ENCODE measurements around the gene HOXB3.

DNA sequence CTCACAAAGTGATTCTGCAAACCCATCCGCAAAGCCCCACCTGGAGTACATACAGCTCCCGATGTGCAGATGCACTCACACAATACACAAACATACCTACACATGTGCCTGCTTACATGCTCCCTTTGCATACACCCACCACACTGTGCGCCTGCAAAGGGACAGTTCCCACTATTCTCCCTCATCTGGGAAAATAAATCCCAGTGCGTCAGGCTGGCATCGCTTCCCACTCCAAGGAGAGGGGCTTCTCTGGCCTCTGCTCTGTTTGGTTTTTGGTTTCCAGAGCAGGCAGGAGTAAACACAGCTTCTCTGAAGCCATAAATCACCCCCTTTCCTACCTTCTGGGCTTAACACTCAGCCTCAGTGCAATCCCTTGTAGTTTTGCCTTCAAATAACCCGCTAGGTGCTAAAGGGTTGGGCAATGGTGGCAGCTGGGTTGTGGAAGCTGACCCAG, 26.6 kb downstream of the HOXB3 start:
- TF ChIP-seq POLR2A (IDR thresholded peaks at IDR 0.05): no peak
- TF ChIP-seq, protein P1, sequence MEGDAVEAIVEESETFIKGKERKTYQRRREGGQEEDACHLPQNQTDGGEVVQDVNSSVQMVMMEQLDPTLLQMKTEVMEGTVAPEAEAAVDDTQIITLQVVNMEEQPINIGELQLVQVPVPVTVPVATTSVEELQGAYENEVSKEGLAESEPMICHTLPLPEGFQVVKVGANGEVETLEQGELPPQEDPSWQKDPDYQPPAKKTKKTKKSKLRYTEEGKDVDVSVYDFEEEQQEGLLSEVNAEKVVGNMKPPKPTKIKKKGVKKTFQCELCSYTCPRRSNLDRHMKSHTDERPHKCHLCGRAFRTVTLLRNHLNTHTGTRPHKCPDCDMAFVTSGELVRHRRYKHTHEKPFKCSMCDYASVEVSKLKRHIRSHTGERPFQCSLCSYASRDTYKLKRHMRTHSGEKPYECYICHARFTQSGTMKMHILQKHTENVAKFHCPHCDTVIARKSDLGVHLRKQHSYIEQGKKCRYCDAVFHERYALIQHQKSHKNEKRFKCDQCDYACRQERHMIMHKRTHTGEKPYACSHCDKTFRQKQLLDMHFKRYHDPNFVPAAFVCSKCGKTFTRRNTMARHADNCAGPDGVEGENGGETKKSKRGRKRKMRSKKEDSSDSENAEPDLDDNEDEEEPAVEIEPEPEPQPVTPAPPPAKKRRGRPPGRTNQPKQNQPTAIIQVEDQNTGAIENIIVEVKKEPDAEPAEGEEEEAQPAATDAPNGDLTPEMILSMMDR (IDR thresholded peaks at IDR 0.05): no peak
